Heart right ventricle (tissue), 16 donors: ENCODE data around the gene ZMIZ1. TPM values are rescaled to one million over a fixed set of nuclear protein-coding genes. Genes with fewer than 3 reads are reported as not detected.

Experiments
- ATAC-seq, 8 donors: fragments of 200-7000 bp; cut with Tn5 transposase; one replicate each; pipeline ENCODE4 v1.9.1; 2020; ENCODE audit warnings: mild to moderate bottlenecking in 8 of 8, moderate library complexity in 8 of 8, moderate number of reproducible peaks in 1 of 8
- DNase-seq, 2 donors: peaks; one replicate each; pipeline ENCODE4 v3.0.0-alpha.2; 2020
- H3K27ac ChIP-seq, 10 donors: fragments of 200-600 bp; sonication (generic) in 2 of 10; one replicate each; pipeline versions ENCODE4 v1.5.0 to v1.8.0; 2020 to 2022; ENCODE audit warnings: mild to moderate bottlenecking in 3 of 10
- H3K27me3 ChIP-seq, 7 donors: fragments of 200-600 bp; one replicate each; pipeline ENCODE4 v1.8.0; 2021 to 2022; ENCODE audit warnings: mild to moderate bottlenecking in 2 of 7
- H3K36me3 ChIP-seq, 9 donors: fragments of 200-600 bp; sonication (generic) in 1 of 9; one replicate each; pipeline versions ENCODE4 v1.5.0 to v1.8.0; 2020 to 2022; ENCODE audit warnings: mild to moderate bottlenecking in 2 of 9
- H3K4me1 ChIP-seq, 9 donors: fragments of 200-600 bp; sonication (generic) in 1 of 9; one replicate each; pipeline versions ENCODE4 v1.5.0 to v1.8.0; 2020 to 2022; ENCODE audit warnings: mild to moderate bottlenecking in 4 of 9
- H3K4me3 ChIP-seq, 10 donors: fragments of 200-600 bp; sonication (generic) in 2 of 10; one replicate each; pipeline versions ENCODE4 v1.5.0 to v1.8.0; 2020 to 2022; ENCODE audit warnings: mild to moderate bottlenecking in 7 of 10, moderate library complexity in 2 of 10
- H3K9me3 ChIP-seq, 11 donors: fragments of 200-600 bp in 10 of 11; sonication (generic) in 2 of 11; one replicate each; pipeline versions ENCODE4 v1.5.0 to v1.8.0; 2013 to 2022; ENCODE audit warnings: mild to moderate bottlenecking in 2 of 11, control low read depth in 1 of 11, moderate library complexity in 1 of 11
- WGBS, 2 donors: extraction: QIAGEN DNeasy Blood & Tissue Kit; methylation state at CpG; one replicate each; pipeline ENCODE4 v1.1.7; 2013; ENCODE audit warnings: inconsistent platforms in 1 of 2; 5-methylcytosine and 5-hydroxymethylcytosine counted together
- intact Hi-C, 10 donors: fragments of 100-400 bp; cut with DNase I; formaldehyde crosslinking; loops; one replicate each; pipeline versions ENCODE4 v1.11.1 to v1.14.2; 2022
- polyA plus RNA-seq, 2 donors: library from polyadenylated mRNA; stranded (reverse); fragments of 200-250 nt; gene quantifications; one replicate each; pipeline ENCODE4 v1.2.3, GENCODE V29; 2013
- total RNA-seq, 10 donors: library from RNA; stranded (reverse); fragmentation: NEBNext Ultra II Directional in 3 of 10; extraction: Animal tissue kit (Norgen Biotek cat#: 25700) in 3 of 10; gene quantifications; one replicate each; pipeline versions ENCODE4 v1.2.1 to v1.2.4, GENCODE V29; 2021 to 2023
- TF ChIP-seq, protein P1 (sequence below), 9 donors: fragments of 200-600 bp; sonication (generic) in 2 of 9; IDR thresholded peaks; one replicate each; pipeline versions ENCODE4 v1.5.0 to v1.8.0; 2021 to 2022; ENCODE audit warnings: antibody characterized with exemption in 9 of 9, mild to moderate bottlenecking in 5 of 9, moderate library complexity in 1 of 9
- donor health status: Arrhythmogenic right ventricular cardiomyopathy.
- donor health status: ischemic (EF 13 %, LVEDD 7.1; RV severe dilation, severe dysfunction).
- donor health status: healthy with polysubstance abuse.
- donor health status: DM: no; HTN: yes; CAD: no.
- donor health status: DM: no; HTN: no; CAD: no.
- donor health status: ischemic (EF 25% LVEDD 6.9; RV normal size, moderate dysfunction).
- donor health status: ischemic (EF 25% LVEDD 5.7; RV mildly dilated, moderate dysfunction).
- donor health status: healthy.
- donor health status: DM: yes; HTN: yes; CAD: no.
- donor health status: Ischemic cardiomyopathy.
- donor health status: ischemic (EF 35%, LVEDD 5.7; RV mildly dilated, moderate dysfunction).
- donor health status: nonischemic (EF 11% LVEDD 7.7; RV severe dilation, severe dysfunction).
- donor health status: DM: yes; HTN: yes; CAD: no.
- donor health status: PGD.
- donor health status: ischemic (EF 29% LVEDD 5.4; RV normal size, mild dysfunction).
- donor health status: nonischemic (EF 23%, LVEDD 6.1; RV moderate dilation, normal function).

ZMIZ1 gene
- total and polyA plus RNA-seq, 12 donors, result 24.2 to 61.5 (median 49.8) TPM

DNA sequence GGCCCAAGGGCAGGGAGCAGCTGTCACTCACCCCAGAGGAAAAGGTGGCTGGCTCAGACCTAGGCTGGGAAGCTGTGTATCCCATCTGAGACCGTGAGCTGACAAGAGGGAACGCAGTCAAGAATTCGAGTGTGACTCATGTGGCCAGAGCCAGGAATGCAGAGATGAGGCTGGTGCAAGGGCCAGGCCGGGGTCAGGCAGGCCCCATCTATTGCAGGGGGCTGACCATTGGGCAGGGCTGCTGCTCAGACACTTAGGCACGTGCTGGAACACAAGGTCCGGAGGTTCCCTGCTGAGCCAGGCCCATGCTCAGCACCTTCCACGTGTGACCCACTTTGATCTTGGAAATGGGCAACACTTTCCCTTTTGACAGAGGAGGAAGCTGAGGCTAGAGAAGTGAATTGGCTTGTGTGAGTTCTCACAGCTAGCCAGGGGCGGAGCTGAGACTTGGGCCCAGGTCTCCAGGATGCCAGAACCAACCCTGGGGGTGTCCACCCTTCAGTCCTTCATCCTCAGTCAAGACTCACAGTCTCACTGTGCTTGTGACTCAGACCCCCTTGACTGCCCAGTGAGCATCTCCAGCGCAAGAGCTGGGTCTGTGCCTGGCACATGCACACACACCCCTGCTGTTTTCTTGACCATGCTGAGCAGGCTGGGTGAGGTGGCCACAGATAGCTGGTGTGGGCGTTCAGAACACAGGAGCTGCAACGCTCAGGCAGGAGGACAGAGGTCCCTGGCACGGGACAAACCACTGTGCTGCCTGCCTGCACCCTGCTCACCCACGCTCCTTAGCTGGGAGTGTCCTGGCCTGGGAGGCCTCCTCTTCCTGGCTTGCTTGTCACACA lies 230.9 kb downstream of the ZMIZ1 start:
- 65 to 71% methylated on average over 13 of the region's 13 CpGs for WGBS, 2 donors
- no peaks in the 10 kb centered on the region for H3K9me3 ChIP-seq
- TF ChIP-seq, protein P1, sequence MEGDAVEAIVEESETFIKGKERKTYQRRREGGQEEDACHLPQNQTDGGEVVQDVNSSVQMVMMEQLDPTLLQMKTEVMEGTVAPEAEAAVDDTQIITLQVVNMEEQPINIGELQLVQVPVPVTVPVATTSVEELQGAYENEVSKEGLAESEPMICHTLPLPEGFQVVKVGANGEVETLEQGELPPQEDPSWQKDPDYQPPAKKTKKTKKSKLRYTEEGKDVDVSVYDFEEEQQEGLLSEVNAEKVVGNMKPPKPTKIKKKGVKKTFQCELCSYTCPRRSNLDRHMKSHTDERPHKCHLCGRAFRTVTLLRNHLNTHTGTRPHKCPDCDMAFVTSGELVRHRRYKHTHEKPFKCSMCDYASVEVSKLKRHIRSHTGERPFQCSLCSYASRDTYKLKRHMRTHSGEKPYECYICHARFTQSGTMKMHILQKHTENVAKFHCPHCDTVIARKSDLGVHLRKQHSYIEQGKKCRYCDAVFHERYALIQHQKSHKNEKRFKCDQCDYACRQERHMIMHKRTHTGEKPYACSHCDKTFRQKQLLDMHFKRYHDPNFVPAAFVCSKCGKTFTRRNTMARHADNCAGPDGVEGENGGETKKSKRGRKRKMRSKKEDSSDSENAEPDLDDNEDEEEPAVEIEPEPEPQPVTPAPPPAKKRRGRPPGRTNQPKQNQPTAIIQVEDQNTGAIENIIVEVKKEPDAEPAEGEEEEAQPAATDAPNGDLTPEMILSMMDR (IDR thresholded peaks at IDR 0.05), result no peak
- H3K4me1 ChIP-seq, result peaks cover 0 to 37% (median 18%) of the 10 kb centered on the region in 9 donors
- intact Hi-C loops, result no loop called here
- peak; percentile 31 to 76 (median 48) for ATAC-seq
- peaks cover 11 to 100% (median 93%) of the 10 kb centered on the region in 9 donors for H3K36me3 ChIP-seq
- peak overlapping the region in 6 of 10 donors; percentile 9 to 68 (median 48) for H3K27ac ChIP-seq
- no peak overlapping the region for H3K4me3 ChIP-seq
- DNase-seq, result no peak
- H3K27me3 ChIP-seq, result no peaks in the 10 kb centered on the region

DNA sequence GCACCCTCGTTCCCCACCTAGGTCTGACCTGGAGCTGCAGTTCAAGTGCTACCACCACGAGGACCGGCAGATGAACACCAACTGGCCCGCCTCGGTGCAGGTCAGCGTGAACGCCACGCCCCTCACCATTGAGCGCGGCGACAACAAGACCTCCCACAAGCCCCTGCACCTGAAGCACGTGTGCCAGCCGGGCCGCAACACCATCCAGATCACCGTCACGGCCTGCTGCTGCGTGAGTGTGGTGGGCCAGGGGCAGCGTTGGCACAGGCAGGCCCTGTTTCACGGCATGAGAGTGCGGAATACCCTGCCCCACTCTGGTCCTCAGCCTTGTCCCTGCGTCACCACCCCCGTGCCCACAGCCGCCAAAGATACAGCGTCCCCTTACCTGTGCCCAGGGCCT lies 231.9 kb downstream of the ZMIZ1 start:
- ATAC-seq (peak in 1 of 8 donors; percentile 3), DNase-seq (peak in 1 of 2 donors; percentile 12)
- WGBS, 2 donors, result 95% methylated on average over 24 of the region's 24 CpGs
- intact Hi-C loops, result no loop called here
- peaks cover 11 to 100% (median 93%) of the 10 kb centered on the region in 9 donors for H3K36me3 ChIP-seq
- H3K4me1 ChIP-seq, result peaks cover 0 to 29% (median 15%) of the 10 kb centered on the region in 9 donors
- H3K9me3 ChIP-seq, result no peaks in the 10 kb centered on the region
- H3K4me3 ChIP-seq, result no peak overlapping the region
- no peak overlapping the region for H3K27ac ChIP-seq
- H3K27me3 ChIP-seq, result no peaks in the 10 kb centered on the region
- TF ChIP-seq, protein P1 (IDR thresholded peaks at IDR 0.05), result no peak

DNA sequence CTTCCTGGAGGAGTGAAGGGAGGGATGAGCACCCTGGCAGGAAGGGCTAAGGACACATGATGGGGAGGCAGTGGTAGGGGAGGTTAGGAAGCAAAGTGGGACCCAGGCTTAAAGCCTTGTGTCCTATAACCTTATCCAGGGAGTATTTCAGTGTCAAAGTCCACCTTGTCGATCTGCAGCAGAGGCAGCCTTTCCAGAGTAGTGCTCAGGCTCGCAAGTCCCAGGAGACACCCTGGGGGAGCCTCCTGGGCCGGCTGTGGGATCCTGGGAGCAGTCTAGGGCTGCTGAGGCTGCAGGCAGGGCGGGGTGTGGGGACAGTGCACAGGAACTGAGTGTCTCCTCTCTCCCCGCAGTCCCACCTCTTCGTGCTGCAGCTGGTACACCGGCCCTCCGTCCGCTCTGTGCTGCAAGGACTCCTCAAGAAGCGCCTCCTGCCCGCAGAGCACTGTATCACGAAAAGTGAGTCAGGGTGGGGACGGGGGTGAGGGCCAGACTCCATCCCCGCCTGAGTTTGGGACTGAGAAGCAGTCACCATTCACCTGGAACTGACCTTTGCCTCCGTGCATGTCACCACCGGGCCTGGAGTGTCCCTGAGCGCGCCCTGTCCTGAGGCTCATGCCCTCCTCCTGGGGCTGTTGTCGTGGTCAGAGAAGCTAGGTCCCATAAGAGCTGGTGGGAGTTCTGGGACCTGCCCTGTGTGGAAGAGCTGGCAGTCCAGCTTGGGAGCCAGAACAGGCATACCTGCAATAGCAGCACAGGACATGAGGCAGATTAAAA lies 233.2 kb downstream of the ZMIZ1 start:
- DNase-seq, result peak in 1 of 2 donors; percentile 5
- H3K9me3 ChIP-seq, result no peaks in the 10 kb centered on the region
- 88 to 90% methylated on average over 19 of the region's 19 CpGs for WGBS, 2 donors
- intact Hi-C loops, result no loop called here
- no peak for ATAC-seq
- no peak overlapping the region for H3K4me3 ChIP-seq
- peaks cover 0 to 24% (median 15%) of the 10 kb centered on the region in 9 donors for H3K4me1 ChIP-seq
- TF ChIP-seq, protein P1 (IDR thresholded peaks at IDR 0.05), result no peak
- H3K27ac ChIP-seq, result no peak overlapping the region
- H3K27me3 ChIP-seq, result no peaks in the 10 kb centered on the region
- H3K36me3 ChIP-seq, result peaks cover 11 to 100% (median 95%) of the 10 kb centered on the region in 9 donors
